NB4 (cell line): Measurements from ENCODE around the gene GSTP1.

Source experiments
- CTCF ChIP-seq: IDR thresholded peaks from one replicate; pipeline ENCODE4 v1.5.1; 2012; ENCODE audit warnings: low read depth, low read length
- MAX ChIP-seq: IDR thresholded peaks from 2 replicates; pipeline ENCODE4 v1.6.1; 2011; ENCODE audit warnings: low read depth, low read length
- MYC ChIP-seq: IDR thresholded peaks from 2 replicates; pipeline ENCODE4 v1.6.1; 2011; ENCODE audit warnings: low read depth, low read length
- POLR2A ChIP-seq: IDR thresholded peaks from 2 replicates; pipeline ENCODE4 v1.6.1; 2011; ENCODE audit warnings: mild to moderate bottlenecking; ENCODE audit not compliant: insufficient read length; ENCODE audit errors: extremely low read depth

- TF ChIP-seq POLR2A (no peak), CTCF (no peak), MAX (no peak), MYC (no peak)
Measured at GRCh38 chr11:67534070-67534679, 49.4 kb upstream of the GSTP1 start.
